Psoas muscle (tissue), 8 donors: Measurements from ENCODE around the gene MYORG. TPM values are rescaled to one million over a fixed set of nuclear protein-coding genes. Genes with fewer than 3 reads are reported as not detected.
A peak's percentile ranks its signal among the peaks of the same experiment; 100 is the strongest.

ENCODE experiments used
- ATAC-seq, 4 donors: fragments of 200-7000 bp; cut with Tn5 transposase; one replicate each; pipeline ENCODE4 v1.9.1; 2020; ENCODE audit warnings: moderate library complexity in 3 of 4, mild to moderate bottlenecking in 2 of 4
- DNase-seq, 2 donors: peaks; one replicate each; pipeline ENCODE4 v3.0.0-alpha.2; 2020
- H3K27ac ChIP-seq: fragments of 200-600 bp; one replicate; pipeline ENCODE4 v1.8.0; 2022
- H3K27me3 ChIP-seq, 3 donors: fragments of 200-600 bp in 1 of 3; one replicate each; pipeline versions ENCODE4 v1.6.1 to v1.8.0; 2013 to 2022; ENCODE audit warnings: low read length in 2 of 3, mild to moderate bottlenecking in 2 of 3, moderate library complexity in 1 of 3; ENCODE audit not compliant: insufficient read depth in 3 of 3
- H3K36me3 ChIP-seq, 2 donors: fragments of 200-600 bp in 1 of 2; one replicate each; pipeline versions ENCODE4 v1.6.1 to v1.8.0; 2013 to 2022; ENCODE audit warnings: low read depth in 1 of 2, mild to moderate bottlenecking in 1 of 2, moderate library complexity in 1 of 2; ENCODE audit not compliant: insufficient read depth in 1 of 2
- H3K4me1 ChIP-seq: fragments of 200-600 bp; one replicate; pipeline ENCODE4 v1.8.0; 2022
- H3K4me3 ChIP-seq: fragments of 200-600 bp; one replicate; pipeline ENCODE4 v1.8.0; 2022; ENCODE audit warnings: mild to moderate bottlenecking
- H3K9me3 ChIP-seq: fragments of 200-600 bp; one replicate; pipeline ENCODE4 v1.8.0; 2022
- CTCF ChIP-seq: fragments of 200-600 bp; IDR thresholded peaks from one replicate; pipeline ENCODE4 v1.8.0; 2022; ENCODE audit warnings: antibody characterized with exemption
- WGBS, 3 donors: extraction: QIAGEN DNeasy Blood & Tissue Kit; methylation state at CpG; one replicate each; pipeline versions ENCODE4 v1.1.6 to v1.1.7; 2013; 5-methylcytosine and 5-hydroxymethylcytosine counted together
- intact Hi-C, 2 donors: fragments of 100-400 bp; cut with DNase I; formaldehyde crosslinking; loops; one replicate each; pipeline versions ENCODE4 v1.11.0 to v1.14.2; 2022
- polyA plus RNA-seq, 3 donors: library from polyadenylated mRNA; stranded (reverse); fragments of 200-250 nt; gene quantifications; one replicate each; pipeline ENCODE4 v1.2.3, GENCODE V29; 2013
- total RNA-seq, 4 donors: library from RNA; stranded (reverse); fragmentation: NEBNext Ultra II Directional in 2 of 4; extraction: Animal tissue kit (Norgen Biotek cat#: 25700) in 2 of 4; gene quantifications; one replicate each; pipeline versions ENCODE4 v1.2.1 to v1.2.4, GENCODE V29; 2021 to 2023
- donor health status: healthy with polysubstance abuse.
- donor health status: DM: no; HTN: no; CAD: no; lungs with moderate emphysema.
- donor health status: Bipolar disorder and iron deficiency.
- donor health status: healthy.
- donor health status: DM: yes; HTN: yes; CAD: no.
- donor health status: DM: no; HTN: no; CAD: no.
- donor health status: DM: no; HTN: no; CAD: no.
- donor health status: DM: yes; HTN: yes; CAD: no.

Gene MYORG
- total and polyA plus RNA-seq, 7 donors, result 6.3 to 50.7 (median 28.9) TPM

- intact Hi-C loops, result loop anchor here in 1 of 2 donors (10.0 kb wide), 1 partner anchor 199 kb away; no protein-coding TSS in a partner anchor
These were observed 29.5 kb upstream of the MYORG start for GRCh38 chr9:34406219-34406618.

GRCh38 chr9:34405719-34406118 is 29.0 kb upstream of the MYORG start:
- no peak for ATAC-seq
- intact Hi-C loops, result loop anchor here in 1 of 2 donors (2.0 to 10.0 kb wide), 2 partner anchors 95 to 199 kb away; no protein-coding TSS in a partner anchor
- Histone ChIP-seq H3K4me3 (no peak overlapping the region), H3K9me3 (no peaks in the 10 kb centered on the region), H3K36me3 (peaks cover 8 to 56% of the 10 kb centered on the region in 2 donors), H3K4me1 (no peaks in the 10 kb centered on the region), H3K27ac (no peak overlapping the region), H3K27me3 (no peaks in the 10 kb centered on the region)
- TF ChIP-seq CTCF, result no peak
- DNase-seq, result no peak
- 84 to 89% (median 87%) methylated on average over 7 of the region's 7 CpGs for WGBS, 3 donors

More at GRCh38 chr9:34406219-34406618, 29.5 kb upstream of the MYORG start:
- no peaks in the 10 kb centered on the region for H3K27me3 ChIP-seq
- H3K4me1 ChIP-seq, result no peaks in the 10 kb centered on the region
- 79 to 84% (median 83%) methylated on average over 1 of the region's 1 CpG for WGBS, 3 donors
- H3K9me3 ChIP-seq, result no peaks in the 10 kb centered on the region
- no peak for TF ChIP-seq CTCF
- H3K4me3 ChIP-seq, result no peak overlapping the region
- DNase-seq (no peak), ATAC-seq (no peak)
- H3K27ac ChIP-seq, result no peak overlapping the region
- H3K36me3 ChIP-seq, result peaks cover 7 to 51% of the 10 kb centered on the region in 2 donors

GRCh38 chr9:34403554-34404380 is 27.1 kb upstream of the MYORG start:
- H3K4me1 ChIP-seq, result no peaks in the 10 kb centered on the region
- H3K4me3 ChIP-seq, result no peak overlapping the region
- peak; percentile 98 for TF ChIP-seq CTCF
- no peaks in the 10 kb centered on the region for H3K9me3 ChIP-seq
- intact Hi-C loops, result loop anchor here (1.0 to 10.0 kb wide), 4 partner anchors 97 to 201 kb away; no protein-coding TSS in a partner anchor
- peaks cover 8 to 75% of the 10 kb centered on the region in 2 donors for H3K36me3 ChIP-seq
- H3K27ac ChIP-seq, result no peak overlapping the region
- ATAC-seq (peak; percentile 71 to 81 (median 75)), DNase-seq (peak; percentile 56 to 78)
- no peaks in the 10 kb centered on the region for H3K27me3 ChIP-seq

- Histone ChIP-seq H3K9me3 (no peaks in the 10 kb centered on the region), H3K4me1 (no peaks in the 10 kb centered on the region), H3K36me3 (peaks cover 8 to 81% of the 10 kb centered on the region in 2 donors), H3K27me3 (no peaks in the 10 kb centered on the region), H3K4me3 (no peak overlapping the region), H3K27ac (no peak overlapping the region)
- intact Hi-C loops, result loop anchor here (5.0 to 10.0 kb wide), 2 partner anchors 201 to 204 kb away; no protein-coding TSS in a partner anchor
- ATAC-seq, result no peak
- TF ChIP-seq CTCF, result no peak
- WGBS, 3 donors, result 78 to 84% (median 81%) methylated on average over 37 to 40 of the region's 40 CpGs
- DNase-seq, result no peak
These were observed 24.2 kb upstream of the MYORG start for GRCh38 chr9:34400686-34401602.
